GM12801 (cell line): ENCODE data around the gene ZC3H18.

ENCODE experiments used
- CTCF ChIP-seq: IDR thresholded peaks from one replicate; pipeline ENCODE4 v1.5.1; 2011; ENCODE audit warnings: control low read depth; ENCODE audit not compliant: insufficient read length; ENCODE audit errors: extremely low read depth

Gene ZC3H18

GRCh38 chr16:88588754-88589153, 18.6 kb downstream of the ZC3H18 start:
- no peak for TF ChIP-seq CTCF

- no peak for TF ChIP-seq CTCF
These were observed 19.2 kb downstream of the ZC3H18 start for GRCh38 chr16:88589441-88589840.

GRCh38 chr16:88591577-88592021, 21.4 kb downstream of the ZC3H18 start:
- no peak for TF ChIP-seq CTCF

GRCh38 chr16:88593061-88593460, 22.9 kb downstream of the ZC3H18 start:
- TF ChIP-seq CTCF = no peak

GRCh38 chr16:88593489-88593888, 23.3 kb downstream of the ZC3H18 start:
- no peak for TF ChIP-seq CTCF

- no peak for TF ChIP-seq CTCF
These were observed 23.7 kb downstream of the ZC3H18 start for GRCh38 chr16:88593910-88594309.

GRCh38 chr16:88595101-88595500, 24.9 kb downstream of the ZC3H18 start:
- no peak for TF ChIP-seq CTCF

GRCh38 chr16:88595921-88596320, 25.7 kb downstream of the ZC3H18 start:
- TF ChIP-seq CTCF = no peak
